IPS-15b (cell line): Measurements from ENCODE around the gene CHRNA7.

Source experiments
- H3K27me3 ChIP-seq: one replicate; pipeline ENCODE4 v1.6.1; 2013; ENCODE audit warnings: low read length; ENCODE audit not compliant: control insufficient read depth, insufficient read depth
- H3K36me3 ChIP-seq: one replicate; pipeline ENCODE4 v1.6.1; 2013; ENCODE audit warnings: low read length; ENCODE audit not compliant: control insufficient read depth, insufficient read depth
- H3K4me1 ChIP-seq: one replicate; pipeline ENCODE4 v1.6.1; 2013; ENCODE audit warnings: mild to moderate bottlenecking, low read length; ENCODE audit not compliant: control insufficient read depth, insufficient read depth
- H3K4me3 ChIP-seq: one replicate; pipeline ENCODE4 v1.5.1; 2013; ENCODE audit warnings: low read depth, low read length
- H3K9ac ChIP-seq: one replicate; pipeline ENCODE4 v1.6.1; 2013; ENCODE audit warnings: low read depth, mild to moderate bottlenecking, low read length
- H3K9me3 ChIP-seq: one replicate; pipeline ENCODE4 v1.6.1; 2013; ENCODE audit warnings: mild to moderate bottlenecking, low read length; ENCODE audit not compliant: control insufficient read depth, insufficient read depth

Gene CHRNA7

GRCh38 chr15:32091505-32092380, 61.4 kb downstream of the CHRNA7 start:
- Histone ChIP-seq H3K27me3 (no peaks in the 10 kb centered on the region), H3K9me3 (no peaks in the 10 kb centered on the region), H3K4me3 (no peak overlapping the region), H3K36me3 (no peaks in the 10 kb centered on the region), H3K4me1 (peaks cover 13% of the 10 kb centered on the region), H3K9ac (no peak overlapping the region)

- Histone ChIP-seq H3K36me3 (no peaks in the 10 kb centered on the region), H3K4me1 (peaks cover 10% of the 10 kb centered on the region), H3K27me3 (no peaks in the 10 kb centered on the region), H3K9me3 (no peaks in the 10 kb centered on the region), H3K9ac (no peak overlapping the region), H3K4me3 (no peak overlapping the region)
These were observed 65.9 kb downstream of the CHRNA7 start for GRCh38 chr15:32096213-32096612.

- H3K4me1 ChIP-seq: peaks cover 2% of the 10 kb centered on the region
- no peak overlapping the region for H3K9ac ChIP-seq
- no peaks in the 10 kb centered on the region for H3K36me3 ChIP-seq
- no peaks in the 10 kb centered on the region for H3K27me3 ChIP-seq
- H3K4me3 ChIP-seq: no peak overlapping the region
- no peaks in the 10 kb centered on the region for H3K9me3 ChIP-seq
These were observed 66.8 kb downstream of the CHRNA7 start for GRCh38 chr15:32096916-32097617.

GRCh38 chr15:32098033-32098432, 67.7 kb downstream of the CHRNA7 start:
- Histone ChIP-seq H3K9me3 (no peaks in the 10 kb centered on the region), H3K4me3 (no peak overlapping the region), H3K9ac (no peak overlapping the region), H3K36me3 (no peaks in the 10 kb centered on the region), H3K27me3 (no peaks in the 10 kb centered on the region), H3K4me1 (no peaks in the 10 kb centered on the region)

GRCh38 chr15:32099097-32099785, 68.9 kb downstream of the CHRNA7 start:
- no peaks in the 10 kb centered on the region for H3K9me3 ChIP-seq
- H3K4me1 ChIP-seq: no peaks in the 10 kb centered on the region
- no peaks in the 10 kb centered on the region for H3K27me3 ChIP-seq
- no peak overlapping the region for H3K9ac ChIP-seq
- H3K4me3 ChIP-seq: no peak overlapping the region
- H3K36me3 ChIP-seq: no peaks in the 10 kb centered on the region

- no peaks in the 10 kb centered on the region for H3K9me3 ChIP-seq
- no peak overlapping the region for H3K4me3 ChIP-seq
- no peaks in the 10 kb centered on the region for H3K36me3 ChIP-seq
- no peak overlapping the region for H3K9ac ChIP-seq
- no peaks in the 10 kb centered on the region for H3K4me1 ChIP-seq
- no peaks in the 10 kb centered on the region for H3K27me3 ChIP-seq
These were observed 69.8 kb downstream of the CHRNA7 start for GRCh38 chr15:32099956-32100684.

- Histone ChIP-seq H3K9me3 (no peaks in the 10 kb centered on the region), H3K27me3 (no peaks in the 10 kb centered on the region), H3K4me3 (no peak overlapping the region), H3K9ac (no peak overlapping the region), H3K36me3 (peaks cover 2% of the 10 kb centered on the region), H3K4me1 (no peaks in the 10 kb centered on the region)
These were observed 74.0 kb downstream of the CHRNA7 start for GRCh38 chr15:32104061-32104995.

- Histone ChIP-seq H3K27me3 (no peaks in the 10 kb centered on the region), H3K9me3 (no peaks in the 10 kb centered on the region), H3K9ac (no peak overlapping the region), H3K4me1 (no peaks in the 10 kb centered on the region), H3K36me3 (peaks cover 2% of the 10 kb centered on the region), H3K4me3 (no peak overlapping the region)
These were observed 75.2 kb downstream of the CHRNA7 start for GRCh38 chr15:32105258-32106241.

GRCh38 chr15:32106401-32107381, 76.4 kb downstream of the CHRNA7 start:
- H3K9me3 ChIP-seq: no peaks in the 10 kb centered on the region
- no peak overlapping the region for H3K9ac ChIP-seq
- H3K4me1 ChIP-seq: no peaks in the 10 kb centered on the region
- H3K27me3 ChIP-seq: no peaks in the 10 kb centered on the region
- H3K4me3 ChIP-seq: no peak overlapping the region
- H3K36me3 ChIP-seq: peaks cover 2% of the 10 kb centered on the region
